Uterus (tissue), 4 donors: ENCODE data around the gene IGFL1. TPM values are rescaled to one million over a fixed set of nuclear protein-coding genes. Genes with fewer than 3 reads are reported as not detected.
"Not testable (repeated sequence)": the region's sequence is repeated elsewhere in the genome, so short reads cannot be mapped to it uniquely, and the experiment has no call there.

Experiments
- DNase-seq, 2 donors: peaks; one replicate each; pipeline ENCODE4 v3.0.0-alpha.2; 2019 to 2020
- H3K27ac ChIP-seq, 2 donors: fragments of 200-600 bp; sonication (generic); 1 replicate in 1 of 2; 2 replicates in 1 of 2; pipeline ENCODE4 v1.5.1; 2016 to 2018
- H3K27me3 ChIP-seq, 2 donors: fragments of 200-600 bp; sonication (generic); one replicate each; pipeline ENCODE4 v1.5.1; 2018 to 2019; ENCODE audit warnings: control low read depth in 1 of 2
- H3K36me3 ChIP-seq, 2 donors: fragments of 200-600 bp; sonication (generic); one replicate each; pipeline ENCODE4 v1.5.1; 2019; ENCODE audit warnings: control low read depth in 1 of 2
- H3K4me1 ChIP-seq, 2 donors: fragments of 200-600 bp; sonication (generic); one replicate each; pipeline ENCODE4 v1.5.1; 2018 to 2019; ENCODE audit warnings: control low read depth in 1 of 2
- H3K4me3 ChIP-seq, 2 donors: fragments of 200-600 bp; sonication (generic); 1 replicate in 1 of 2; 2 replicates in 1 of 2; pipeline ENCODE4 v1.5.1; 2018 to 2019; ENCODE audit warnings: mild to moderate bottlenecking in 1 of 2
- H3K9me3 ChIP-seq, 2 donors: fragments of 200-600 bp; sonication (generic); one replicate each; pipeline ENCODE4 v1.5.1; 2019; ENCODE audit warnings: control low read depth in 1 of 2
- CTCF ChIP-seq, 4 experiments: fragments of 200-600 bp in 2 of 4; fragments of 450-650 bp in 2 of 4; sonication (generic) in 2 of 4; IDR thresholded peaks; one replicate each; pipeline ENCODE4 v1.5.1; 2016 to 2019; ENCODE audit warnings: antibody characterized with exemption in 4 of 4, mild to moderate bottlenecking in 2 of 4, moderate library complexity in 1 of 4
- POLR2A ChIP-seq, 2 donors: fragments of 450-650 bp; IDR thresholded peaks; one replicate each; pipeline ENCODE4 v1.6.1; 2016; ENCODE audit warnings: antibody characterized with exemption in 2 of 2, mild to moderate bottlenecking in 1 of 2, moderate library complexity in 1 of 2
- intact Hi-C: fragments of 100-400 bp; cut with DNase I; formaldehyde crosslinking; loops from one replicate; pipeline ENCODE4 v1.15.1; 2023; ENCODE audit warnings: low total_unique reads
- total RNA-seq, 4 donors: library from RNA; depleted of rRNA in 3 of 4; stranded (reverse); fragments of >200 nt in 3 of 4; gene quantifications; one replicate each; pipeline versions ENCODE4 v1.1.0 to v1.2.4, GENCODE V29; 2014 to 2023
- donor health status: DM: yes; HTN: yes; CAD: no.

Gene IGFL1
- total RNA-seq, 4 donors from 2014 or later = not detected

DNA sequence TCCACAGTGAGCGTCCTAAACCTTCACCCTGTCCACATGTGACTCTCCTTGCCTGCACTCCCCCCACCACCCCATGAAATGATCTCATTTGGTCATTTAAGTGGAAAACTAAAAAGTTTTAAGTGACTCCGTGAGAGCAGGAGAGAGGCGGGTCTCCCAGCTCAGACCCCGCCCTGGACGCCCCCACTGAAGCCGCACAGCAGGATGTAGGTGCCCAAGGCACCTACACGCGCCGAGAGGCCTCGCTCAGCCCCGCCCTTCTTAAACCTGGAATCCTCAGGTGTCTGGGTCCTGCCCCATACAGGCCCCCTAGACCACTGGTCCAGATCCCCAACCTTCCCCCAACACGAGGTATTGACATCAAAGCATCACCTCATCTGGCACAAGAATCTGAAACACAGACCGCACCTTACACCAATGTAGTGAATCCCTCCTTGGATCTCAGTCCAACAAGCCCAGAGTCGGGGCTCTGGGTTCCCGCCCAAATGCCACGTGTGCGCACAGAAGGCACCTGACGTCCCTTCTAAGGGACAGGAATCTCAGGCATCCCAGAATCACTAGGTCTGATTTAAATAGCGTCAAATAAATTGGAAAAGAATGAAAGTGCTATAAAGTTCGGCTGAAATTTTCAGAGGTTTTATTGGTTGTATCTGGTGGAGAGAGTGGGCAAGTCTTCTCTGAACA is 3.5 kb downstream of the IGFL1 start:
- H3K27ac ChIP-seq = no peak overlapping the region
- no peaks in the 10 kb centered on the region for H3K9me3 ChIP-seq
- no peaks in the 10 kb centered on the region for H3K27me3 ChIP-seq
- H3K4me3 ChIP-seq = no peak overlapping the region
- no peaks in the 10 kb centered on the region for H3K4me1 ChIP-seq
- no peaks in the 10 kb centered on the region for H3K36me3 ChIP-seq
- DNase-seq = no peak
- intact Hi-C loops = no loop called here
- TF ChIP-seq CTCF (IDR thresholded peaks at IDR 0.05) (no peak), POLR2A (IDR thresholded peaks at IDR 0.05) (no peak)

- H3K27me3 ChIP-seq, DNase-seq, H3K36me3 ChIP-seq, intact Hi-C loops, H3K27ac ChIP-seq, H3K4me3 ChIP-seq, H3K4me1 ChIP-seq, H3K9me3 ChIP-seq: not testable (repeated sequence)
Observed at GRCh38 chr19:46233871-46234270, 4.3 kb downstream of the IGFL1 start.

GRCh38 chr19:46238141-46238540 is 8.6 kb downstream of the IGFL1 start:
- H3K4me3 ChIP-seq, H3K27ac ChIP-seq, H3K9me3 ChIP-seq, H3K36me3 ChIP-seq, DNase-seq, intact Hi-C loops, H3K4me1 ChIP-seq, H3K27me3 ChIP-seq: not testable (repeated sequence)

- intact Hi-C loops = no loop called here
- no peaks in the 10 kb centered on the region for H3K27me3 ChIP-seq
- H3K4me3 ChIP-seq = no peak overlapping the region
- TF ChIP-seq CTCF (IDR thresholded peaks at IDR 0.05) = no peak
- TF ChIP-seq POLR2A (IDR thresholded peaks at IDR 0.05) = no peak
- H3K9me3 ChIP-seq = no peaks in the 10 kb centered on the region
- no peaks in the 10 kb centered on the region for H3K4me1 ChIP-seq
- H3K27ac ChIP-seq = no peak overlapping the region
- H3K36me3 ChIP-seq = no peaks in the 10 kb centered on the region
- no peak for DNase-seq
Observed at GRCh38 chr19:46239193-46240024, 9.9 kb downstream of the IGFL1 start.

DNA sequence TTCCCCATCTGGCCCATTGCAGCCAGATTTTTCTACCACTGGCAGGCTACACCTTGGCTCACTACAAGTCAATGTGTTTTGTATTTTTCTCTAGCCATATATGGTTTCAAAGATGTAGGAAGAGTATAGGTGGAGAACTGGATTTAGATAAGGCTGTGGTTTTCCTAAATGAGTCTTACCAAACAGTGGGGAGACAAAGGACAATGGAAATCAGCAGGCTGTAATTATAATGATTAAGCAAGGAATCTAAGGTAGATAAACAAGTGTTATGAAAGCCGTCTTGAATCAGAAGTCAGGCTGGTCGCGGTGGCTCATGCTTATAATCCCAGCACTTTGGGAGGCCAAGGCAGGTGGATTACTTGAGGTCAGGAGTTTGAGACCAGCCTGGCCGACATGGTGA is 11.2 kb downstream of the IGFL1 start:
- H3K27ac ChIP-seq = no peak overlapping the region
- no peak for DNase-seq
- H3K9me3 ChIP-seq = no peaks in the 10 kb centered on the region
- H3K4me1 ChIP-seq = no peaks in the 10 kb centered on the region
- no peaks in the 10 kb centered on the region for H3K27me3 ChIP-seq
- intact Hi-C loops = no loop called here
- no peaks in the 10 kb centered on the region for H3K36me3 ChIP-seq
- no peak overlapping the region for H3K4me3 ChIP-seq
- TF ChIP-seq POLR2A (IDR thresholded peaks at IDR 0.05) (no peak), CTCF (IDR thresholded peaks at IDR 0.05) (no peak)

GRCh38 chr19:46241626-46242025 is 12.1 kb downstream of the IGFL1 start:
- TF ChIP-seq CTCF (IDR thresholded peaks at IDR 0.05) (no peak), POLR2A (IDR thresholded peaks at IDR 0.05) (no peak)
- no peaks in the 10 kb centered on the region for H3K9me3 ChIP-seq
- H3K4me3 ChIP-seq = no peak overlapping the region
- no peaks in the 10 kb centered on the region for H3K4me1 ChIP-seq
- H3K27ac ChIP-seq = no peak overlapping the region
- no peaks in the 10 kb centered on the region for H3K36me3 ChIP-seq
- intact Hi-C loops = no loop called here
- no peaks in the 10 kb centered on the region for H3K27me3 ChIP-seq
- DNase-seq = no peak

DNA sequence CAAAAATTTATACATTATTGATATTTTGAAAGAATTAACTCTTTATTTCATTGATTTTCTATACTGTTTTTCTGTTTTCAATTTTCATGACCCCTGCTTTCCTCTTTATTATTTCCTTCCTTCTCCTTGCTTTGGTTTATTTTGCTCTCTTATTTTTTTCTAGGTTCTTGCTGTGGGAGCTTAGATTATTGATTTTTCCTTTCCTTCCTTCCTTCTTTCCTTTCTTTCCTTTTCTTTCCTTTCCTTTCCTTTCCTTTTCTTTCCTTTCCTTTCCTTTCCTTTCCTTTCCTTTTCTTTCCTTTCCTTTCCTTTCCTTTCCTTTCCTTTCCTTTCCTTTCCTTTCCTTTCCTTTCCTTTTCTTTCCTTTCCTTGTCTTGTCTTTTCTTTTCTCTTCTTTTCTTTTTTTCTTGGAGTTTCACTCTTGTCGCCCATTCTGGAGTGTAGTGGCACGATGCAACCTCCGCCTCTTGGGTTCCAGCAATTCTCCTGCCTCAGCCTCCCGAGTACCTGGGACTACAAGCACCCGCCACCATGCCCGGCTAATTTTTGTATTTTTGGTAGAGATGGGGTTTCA is 13.6 kb downstream of the IGFL1 start:
- H3K36me3 ChIP-seq, H3K27ac ChIP-seq, H3K9me3 ChIP-seq, H3K27me3 ChIP-seq, H3K4me1 ChIP-seq, intact Hi-C loops, H3K4me3 ChIP-seq, DNase-seq: not testable (repeated sequence)
